Measurements from ENCODE around the gene FAM131A.

GRCh38 chr3:184322731-184323487 lies 14.5 kb upstream of the FAM131A start:
- TF ChIP-seq, protein P1, sequence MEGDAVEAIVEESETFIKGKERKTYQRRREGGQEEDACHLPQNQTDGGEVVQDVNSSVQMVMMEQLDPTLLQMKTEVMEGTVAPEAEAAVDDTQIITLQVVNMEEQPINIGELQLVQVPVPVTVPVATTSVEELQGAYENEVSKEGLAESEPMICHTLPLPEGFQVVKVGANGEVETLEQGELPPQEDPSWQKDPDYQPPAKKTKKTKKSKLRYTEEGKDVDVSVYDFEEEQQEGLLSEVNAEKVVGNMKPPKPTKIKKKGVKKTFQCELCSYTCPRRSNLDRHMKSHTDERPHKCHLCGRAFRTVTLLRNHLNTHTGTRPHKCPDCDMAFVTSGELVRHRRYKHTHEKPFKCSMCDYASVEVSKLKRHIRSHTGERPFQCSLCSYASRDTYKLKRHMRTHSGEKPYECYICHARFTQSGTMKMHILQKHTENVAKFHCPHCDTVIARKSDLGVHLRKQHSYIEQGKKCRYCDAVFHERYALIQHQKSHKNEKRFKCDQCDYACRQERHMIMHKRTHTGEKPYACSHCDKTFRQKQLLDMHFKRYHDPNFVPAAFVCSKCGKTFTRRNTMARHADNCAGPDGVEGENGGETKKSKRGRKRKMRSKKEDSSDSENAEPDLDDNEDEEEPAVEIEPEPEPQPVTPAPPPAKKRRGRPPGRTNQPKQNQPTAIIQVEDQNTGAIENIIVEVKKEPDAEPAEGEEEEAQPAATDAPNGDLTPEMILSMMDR (IDR thresholded peaks at IDR 0.05), result no peak
- TF ChIP-seq POLR2A (IDR thresholded peaks at IDR 0.05), result no peak

Measured in thyroid gland (tissue), 4 donors.